Measurements from ENCODE around the gene BEST3.

BEST3 gene

DNA sequence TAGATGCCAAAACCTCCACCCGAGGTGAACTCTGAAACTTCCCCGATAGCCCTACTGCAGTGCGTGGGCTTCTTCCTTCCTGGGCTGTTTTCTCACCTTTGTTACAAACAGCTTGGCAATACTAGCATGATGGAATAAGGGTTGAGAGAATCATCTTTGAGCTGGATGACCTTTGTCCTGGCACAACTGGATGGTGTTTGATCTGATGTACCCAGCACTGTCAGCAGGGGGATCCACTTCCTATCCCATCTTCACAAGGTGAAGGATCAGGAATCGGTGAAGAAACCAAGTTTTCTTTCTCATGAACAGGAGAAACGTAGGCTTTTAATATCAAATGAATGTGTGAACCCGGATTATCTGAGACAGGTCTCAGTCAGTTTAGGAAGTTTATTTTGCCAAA, 68.9 kb downstream of the BEST3 start:
- DNase-seq (ENCODE audit: low spot score), result no peak
- in situ Hi-C loops (cut with MboI; ENCODE audit: low pct_unique_long_range_greater_than_20kb, low sequenced_read_pairs, unreplicated experiment), result no loop called here
- TF ChIP-seq, protein P1, sequence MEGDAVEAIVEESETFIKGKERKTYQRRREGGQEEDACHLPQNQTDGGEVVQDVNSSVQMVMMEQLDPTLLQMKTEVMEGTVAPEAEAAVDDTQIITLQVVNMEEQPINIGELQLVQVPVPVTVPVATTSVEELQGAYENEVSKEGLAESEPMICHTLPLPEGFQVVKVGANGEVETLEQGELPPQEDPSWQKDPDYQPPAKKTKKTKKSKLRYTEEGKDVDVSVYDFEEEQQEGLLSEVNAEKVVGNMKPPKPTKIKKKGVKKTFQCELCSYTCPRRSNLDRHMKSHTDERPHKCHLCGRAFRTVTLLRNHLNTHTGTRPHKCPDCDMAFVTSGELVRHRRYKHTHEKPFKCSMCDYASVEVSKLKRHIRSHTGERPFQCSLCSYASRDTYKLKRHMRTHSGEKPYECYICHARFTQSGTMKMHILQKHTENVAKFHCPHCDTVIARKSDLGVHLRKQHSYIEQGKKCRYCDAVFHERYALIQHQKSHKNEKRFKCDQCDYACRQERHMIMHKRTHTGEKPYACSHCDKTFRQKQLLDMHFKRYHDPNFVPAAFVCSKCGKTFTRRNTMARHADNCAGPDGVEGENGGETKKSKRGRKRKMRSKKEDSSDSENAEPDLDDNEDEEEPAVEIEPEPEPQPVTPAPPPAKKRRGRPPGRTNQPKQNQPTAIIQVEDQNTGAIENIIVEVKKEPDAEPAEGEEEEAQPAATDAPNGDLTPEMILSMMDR (IDR thresholded peaks at IDR 0.05; ENCODE audit: extremely low read depth, insufficient read depth, missing control alignments), result no peak

DNA sequence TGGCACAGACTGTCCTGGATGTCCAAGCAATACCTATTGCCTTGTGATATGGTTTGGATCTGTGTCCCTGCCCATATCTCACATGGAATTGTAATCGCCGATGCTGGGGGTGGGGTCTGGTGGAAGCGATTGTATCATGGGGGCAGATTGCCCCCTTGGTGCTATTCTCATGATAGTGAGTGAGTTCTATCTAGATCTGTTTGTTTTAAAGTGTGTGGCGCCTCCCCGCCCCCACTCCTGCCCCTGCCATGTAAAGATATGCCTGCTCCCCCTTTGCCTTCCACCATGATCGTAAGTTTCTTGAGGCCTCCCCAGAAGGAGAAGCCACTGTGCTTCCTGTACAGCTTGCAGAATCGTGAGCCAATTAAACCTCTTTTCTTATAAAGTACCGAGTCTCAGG, 71.6 kb downstream of the BEST3 start:
- DNase-seq (ENCODE audit: low spot score), result no peak

DNA sequence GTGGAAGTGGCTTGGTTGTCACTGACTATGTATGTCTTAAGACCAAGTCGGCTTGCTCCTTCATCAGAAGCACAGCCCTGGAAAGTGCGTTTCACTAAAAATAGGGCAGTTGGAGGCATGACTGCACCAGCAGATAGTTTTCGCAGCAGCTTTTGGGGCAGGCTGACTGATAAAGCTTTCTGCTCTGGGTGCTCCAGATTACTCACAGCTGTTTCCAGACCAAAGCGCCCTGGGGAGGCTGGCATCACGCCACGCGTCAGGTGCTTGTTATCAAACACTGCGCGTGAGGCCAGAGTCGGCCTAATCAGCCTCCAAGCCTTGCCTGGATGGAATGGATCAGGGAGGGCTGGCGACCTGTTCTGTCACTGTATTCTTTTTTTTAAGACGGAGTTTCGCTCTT, 75.1 kb downstream of the BEST3 start:
- DNase-seq (ENCODE audit: low spot score), result no peak
- in situ Hi-C loops (cut with MboI; ENCODE audit: low pct_unique_long_range_greater_than_20kb, low sequenced_read_pairs, unreplicated experiment), result no loop called here
- TF ChIP-seq, protein P1 (IDR thresholded peaks at IDR 0.05; ENCODE audit: extremely low read depth, insufficient read depth, missing control alignments), result no peak

More for the DNA sequence above, 71.6 kb downstream of the BEST3 start:
- in situ Hi-C loops (cut with MboI; ENCODE audit: low pct_unique_long_range_greater_than_20kb, low sequenced_read_pairs, unreplicated experiment), result no loop called here
- TF ChIP-seq, protein P1 (IDR thresholded peaks at IDR 0.05; ENCODE audit: extremely low read depth, insufficient read depth, missing control alignments), result no peak

DNA sequence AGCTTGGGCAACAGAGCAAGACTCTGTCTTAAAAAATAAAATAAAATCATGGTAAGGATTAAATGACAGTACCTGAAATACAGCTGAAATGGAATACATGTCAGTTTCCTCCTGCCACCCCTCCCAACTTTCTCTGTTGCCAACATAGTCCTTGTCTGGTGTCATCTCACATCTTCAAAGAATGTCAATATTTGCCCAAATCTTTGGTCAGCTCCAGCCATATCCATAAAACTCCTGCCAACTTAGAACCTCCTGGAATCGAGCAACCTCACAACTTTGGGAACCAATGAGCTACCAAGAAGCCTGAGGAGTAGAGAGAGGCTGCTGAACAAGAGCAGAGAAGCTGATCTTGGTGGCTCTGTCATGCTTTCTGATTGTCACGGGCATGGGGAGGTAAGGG, 77.6 kb downstream of the BEST3 start:
- DNase-seq (ENCODE audit: low spot score), result no peak
- in situ Hi-C loops (cut with MboI; ENCODE audit: low pct_unique_long_range_greater_than_20kb, low sequenced_read_pairs, unreplicated experiment), result no loop called here
- TF ChIP-seq, protein P1 (IDR thresholded peaks at IDR 0.05; ENCODE audit: extremely low read depth, insufficient read depth, missing control alignments), result no peak

DNA sequence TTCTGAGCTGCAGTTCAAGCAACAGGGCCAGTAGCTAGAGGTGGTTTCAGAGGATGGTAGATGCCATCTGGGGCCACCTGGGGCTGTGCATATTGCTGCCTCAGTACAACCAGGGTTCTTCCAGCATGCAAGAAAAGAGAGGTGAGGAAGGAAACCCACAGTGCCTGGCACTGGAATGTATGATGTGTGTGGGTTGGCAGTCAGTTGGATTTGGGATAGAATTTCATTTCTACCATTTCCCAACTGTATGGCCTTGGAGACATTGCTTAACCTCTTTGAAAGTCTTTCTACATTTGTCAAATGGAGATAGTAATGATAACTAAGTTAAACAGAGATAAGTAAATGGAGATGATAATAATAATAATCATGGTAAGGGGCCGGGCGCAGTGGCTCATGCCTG, 78.2 kb downstream of the BEST3 start:
- TF ChIP-seq, protein P1 (IDR thresholded peaks at IDR 0.05; ENCODE audit: extremely low read depth, insufficient read depth, missing control alignments), result no peak
- in situ Hi-C loops (cut with MboI; ENCODE audit: low pct_unique_long_range_greater_than_20kb, low sequenced_read_pairs, unreplicated experiment), result no loop called here
- DNase-seq (ENCODE audit: low spot score), result no peak

DNA sequence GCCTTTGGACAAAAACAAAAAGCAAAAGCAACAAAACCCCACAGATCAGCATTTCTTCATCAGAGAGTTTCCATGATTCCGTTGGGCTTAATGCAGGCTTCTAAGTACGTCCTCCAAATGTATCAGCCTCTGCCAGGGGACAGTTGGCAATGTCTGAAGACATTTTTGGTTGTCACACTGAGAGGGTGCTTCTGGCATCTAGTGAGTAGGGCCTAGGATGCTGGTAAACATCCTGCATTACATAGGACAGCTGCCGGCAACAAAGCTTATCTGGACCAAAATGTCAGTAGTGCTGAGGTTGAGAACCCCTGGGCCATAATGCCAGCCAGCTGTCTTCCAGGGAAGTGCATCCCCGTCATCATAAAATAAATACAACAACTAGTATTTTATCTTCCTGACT, 79.0 kb downstream of the BEST3 start:
- in situ Hi-C loops (cut with MboI; ENCODE audit: low pct_unique_long_range_greater_than_20kb, low sequenced_read_pairs, unreplicated experiment), result no loop called here
- TF ChIP-seq, protein P1 (IDR thresholded peaks at IDR 0.05; ENCODE audit: extremely low read depth, insufficient read depth, missing control alignments), result no peak
- DNase-seq (ENCODE audit: low spot score), result no peak

DNA sequence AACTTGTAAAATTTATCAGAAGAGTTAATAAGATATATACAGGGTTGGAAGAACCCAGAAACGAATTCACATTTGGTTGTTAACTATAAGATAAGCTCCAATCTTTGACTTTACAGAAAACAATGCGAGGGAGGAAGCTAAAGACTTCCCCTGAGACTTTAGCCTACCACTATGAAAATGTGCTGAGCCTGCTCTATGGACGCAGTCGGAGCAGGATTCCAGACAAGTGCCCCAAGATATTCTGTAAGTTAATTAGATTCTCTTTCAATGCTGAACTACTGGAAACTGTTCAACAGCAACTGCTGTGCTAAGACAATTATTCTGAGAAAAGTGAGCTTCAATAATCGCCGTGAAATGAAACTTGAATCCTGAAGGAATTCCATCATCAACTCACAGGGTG, 80.1 kb downstream of the BEST3 start:
- DNase-seq (ENCODE audit: low spot score), result no peak
- TF ChIP-seq, protein P1 (IDR thresholded peaks at IDR 0.05; ENCODE audit: extremely low read depth, insufficient read depth, missing control alignments), result no peak
- in situ Hi-C loops (cut with MboI; ENCODE audit: low pct_unique_long_range_greater_than_20kb, low sequenced_read_pairs, unreplicated experiment), result no loop called here

All from GM13977 (cell line).